ENCODE measurements around the gene SPATS2L. TPM values are rescaled to one million over a fixed set of nuclear protein-coding genes. Genes with fewer than 3 reads are reported as not detected.

Gene SPATS2L
- total RNA-seq, 4 donors from 2014 or later, result 51.9 to 151 (median 78.9) TPM

GRCh38 chr2:200362202-200362917, 55.9 kb downstream of the SPATS2L start:
- Histone ChIP-seq H3K4me3 (no peak overlapping the region), H3K27me3 (no peaks in the 10 kb centered on the region), H3K4me1 (peaks cover 9 to 17% (median 13%) of the 10 kb centered on the region in 4 donors), H3K36me3 (no peaks in the 10 kb centered on the region), H3K9me3 (no peaks in the 10 kb centered on the region), H3K27ac (replicated peaks in 1 of 4) (no peak overlapping the region)
- no peak for TF ChIP-seq EP300 (IDR thresholded peaks at IDR 0.05)
- TF ChIP-seq POLR2AphosphoS5 (IDR thresholded peaks at IDR 0.05), result no peak
- TF ChIP-seq POLR2A (IDR thresholded peaks at IDR 0.05; ENCODE audit: low read depth), result no peak
- no peak for TF ChIP-seq CTCF (IDR thresholded peaks at IDR 0.05)
- intact Hi-C loops (cut with DNase I), result no loop called here
- 95% methylated on average over 4 of the region's 4 CpGs for WGBS
- DNase-seq (ENCODE audit: extremely low spot score), result no peak

GRCh38 chr2:200363279-200363678, 56.8 kb downstream of the SPATS2L start:
- Histone ChIP-seq H3K36me3 (no peaks in the 10 kb centered on the region), H3K27ac (replicated peaks in 1 of 4) (no peak overlapping the region), H3K9me3 (no peaks in the 10 kb centered on the region), H3K27me3 (no peaks in the 10 kb centered on the region), H3K4me1 (peaks cover 0 to 10% (median 5%) of the 10 kb centered on the region in 4 donors), H3K4me3 (no peak overlapping the region)
- intact Hi-C loops (cut with DNase I), result no loop called here
- WGBS, result 46% methylated on average over 2 of the region's 2 CpGs
- TF ChIP-seq CTCF (IDR thresholded peaks at IDR 0.05) (no peak), POLR2AphosphoS5 (IDR thresholded peaks at IDR 0.05) (no peak), EP300 (IDR thresholded peaks at IDR 0.05) (no peak), POLR2A (IDR thresholded peaks at IDR 0.05; ENCODE audit: low read depth) (no peak)
- DNase-seq (ENCODE audit: extremely low spot score), result no peak

GRCh38 chr2:200364142-200364541, 57.6 kb downstream of the SPATS2L start:
- Histone ChIP-seq H3K9me3 (no peaks in the 10 kb centered on the region), H3K27ac (replicated peaks in 1 of 4) (no peak overlapping the region), H3K4me1 (peaks cover 0 to 10% (median 3%) of the 10 kb centered on the region in 4 donors), H3K4me3 (no peak overlapping the region), H3K36me3 (no peaks in the 10 kb centered on the region), H3K27me3 (no peaks in the 10 kb centered on the region)
- DNase-seq (ENCODE audit: extremely low spot score), result no peak
- WGBS, result 79% methylated on average over 7 of the region's 7 CpGs
- TF ChIP-seq CTCF (IDR thresholded peaks at IDR 0.05) (no peak), POLR2A (IDR thresholded peaks at IDR 0.05; ENCODE audit: low read depth) (no peak), EP300 (IDR thresholded peaks at IDR 0.05) (no peak), POLR2AphosphoS5 (IDR thresholded peaks at IDR 0.05) (no peak)
- intact Hi-C loops (cut with DNase I), result no loop called here

GRCh38 chr2:200364620-200365019, 58.1 kb downstream of the SPATS2L start:
- Histone ChIP-seq H3K9me3 (no peaks in the 10 kb centered on the region), H3K36me3 (no peaks in the 10 kb centered on the region), H3K4me1 (peaks cover 0 to 6% (median 2%) of the 10 kb centered on the region in 4 donors), H3K27ac (replicated peaks in 1 of 4) (no peak overlapping the region), H3K27me3 (no peaks in the 10 kb centered on the region), H3K4me3 (no peak overlapping the region)
- WGBS, result 100% methylated on average over 3 of the region's 3 CpGs
- TF ChIP-seq EP300 (IDR thresholded peaks at IDR 0.05) (no peak), POLR2AphosphoS5 (IDR thresholded peaks at IDR 0.05) (no peak), CTCF (IDR thresholded peaks at IDR 0.05) (no peak), POLR2A (IDR thresholded peaks at IDR 0.05; ENCODE audit: low read depth) (no peak)
- intact Hi-C loops (cut with DNase I), result no loop called here
- DNase-seq (ENCODE audit: extremely low spot score), result no peak

All from esophagus muscularis mucosa (tissue), 4 donors.